22Rv1 (cell line): ENCODE data around the gene SPIN2A.
"Not testable (repeated sequence)": the region's sequence is repeated elsewhere in the genome, so short reads cannot be mapped to it uniquely, and the experiment has no call there.

ENCODE experiments used
- ZFX ChIP-seq: fragments of 450-650 bp; IDR thresholded peaks from 2 replicates; pipeline ENCODE4 v1.6.1; 2017; ENCODE audit warnings: antibody characterized with exemption, borderline replicate concordance
- TF ChIP-seq, protein P1 (sequence below): fragments of 450-650 bp; IDR thresholded peaks from 2 replicates; pipeline ENCODE4 v1.5.1; 2017; ENCODE audit warnings: mild to moderate bottlenecking

- TF ChIP-seq, protein P1, sequence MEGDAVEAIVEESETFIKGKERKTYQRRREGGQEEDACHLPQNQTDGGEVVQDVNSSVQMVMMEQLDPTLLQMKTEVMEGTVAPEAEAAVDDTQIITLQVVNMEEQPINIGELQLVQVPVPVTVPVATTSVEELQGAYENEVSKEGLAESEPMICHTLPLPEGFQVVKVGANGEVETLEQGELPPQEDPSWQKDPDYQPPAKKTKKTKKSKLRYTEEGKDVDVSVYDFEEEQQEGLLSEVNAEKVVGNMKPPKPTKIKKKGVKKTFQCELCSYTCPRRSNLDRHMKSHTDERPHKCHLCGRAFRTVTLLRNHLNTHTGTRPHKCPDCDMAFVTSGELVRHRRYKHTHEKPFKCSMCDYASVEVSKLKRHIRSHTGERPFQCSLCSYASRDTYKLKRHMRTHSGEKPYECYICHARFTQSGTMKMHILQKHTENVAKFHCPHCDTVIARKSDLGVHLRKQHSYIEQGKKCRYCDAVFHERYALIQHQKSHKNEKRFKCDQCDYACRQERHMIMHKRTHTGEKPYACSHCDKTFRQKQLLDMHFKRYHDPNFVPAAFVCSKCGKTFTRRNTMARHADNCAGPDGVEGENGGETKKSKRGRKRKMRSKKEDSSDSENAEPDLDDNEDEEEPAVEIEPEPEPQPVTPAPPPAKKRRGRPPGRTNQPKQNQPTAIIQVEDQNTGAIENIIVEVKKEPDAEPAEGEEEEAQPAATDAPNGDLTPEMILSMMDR = not testable (repeated sequence)
- not testable (repeated sequence) for TF ChIP-seq ZFX
Observed at GRCh38 chrX:57137073-57137472, at the start of gene SPIN2A.
